Psoas muscle (tissue), 8 donors: ENCODE measurements around the gene MOXD1. TPM values are rescaled to one million over a fixed set of nuclear protein-coding genes. Genes with fewer than 3 reads are reported as not detected.
"Not testable (repeated sequence)": the region's sequence is repeated elsewhere in the genome, so short reads cannot be mapped to it uniquely, and the experiment has no call there.

Experiments used
- ATAC-seq, 4 donors: fragments of 200-7000 bp; cut with Tn5 transposase; one replicate each; pipeline ENCODE4 v1.9.1; 2020; ENCODE audit warnings: moderate library complexity in 3 of 4, mild to moderate bottlenecking in 2 of 4
- DNase-seq, 2 donors: peaks; one replicate each; pipeline ENCODE4 v3.0.0-alpha.2; 2020
- H3K27ac ChIP-seq: fragments of 200-600 bp; one replicate; pipeline ENCODE4 v1.8.0; 2022
- H3K27me3 ChIP-seq, 3 donors: fragments of 200-600 bp in 1 of 3; one replicate each; pipeline versions ENCODE4 v1.6.1 to v1.8.0; 2013 to 2022; ENCODE audit warnings: low read length in 2 of 3, mild to moderate bottlenecking in 2 of 3, moderate library complexity in 1 of 3; ENCODE audit not compliant: insufficient read depth in 3 of 3
- H3K36me3 ChIP-seq, 2 donors: fragments of 200-600 bp in 1 of 2; one replicate each; pipeline versions ENCODE4 v1.6.1 to v1.8.0; 2013 to 2022; ENCODE audit warnings: low read depth in 1 of 2, mild to moderate bottlenecking in 1 of 2, moderate library complexity in 1 of 2; ENCODE audit not compliant: insufficient read depth in 1 of 2
- H3K4me1 ChIP-seq: fragments of 200-600 bp; one replicate; pipeline ENCODE4 v1.8.0; 2022
- H3K4me3 ChIP-seq: fragments of 200-600 bp; one replicate; pipeline ENCODE4 v1.8.0; 2022; ENCODE audit warnings: mild to moderate bottlenecking
- H3K9me3 ChIP-seq: fragments of 200-600 bp; one replicate; pipeline ENCODE4 v1.8.0; 2022
- WGBS, 3 donors: extraction: QIAGEN DNeasy Blood & Tissue Kit; methylation state at CpG; one replicate each; pipeline versions ENCODE4 v1.1.6 to v1.1.7; 2013; 5-methylcytosine and 5-hydroxymethylcytosine counted together
- intact Hi-C, 2 donors: fragments of 100-400 bp; cut with DNase I; formaldehyde crosslinking; loops; one replicate each; pipeline versions ENCODE4 v1.11.0 to v1.14.2; 2022
- polyA plus RNA-seq, 3 donors: library from polyadenylated mRNA; stranded (reverse); fragments of 200-250 nt; gene quantifications; one replicate each; pipeline ENCODE4 v1.2.3, GENCODE V29; 2013
- total RNA-seq, 4 donors: library from RNA; stranded (reverse); fragmentation: NEBNext Ultra II Directional in 2 of 4; extraction: Animal tissue kit (Norgen Biotek cat#: 25700) in 2 of 4; gene quantifications; one replicate each; pipeline versions ENCODE4 v1.2.1 to v1.2.4, GENCODE V29; 2021 to 2023
- TF ChIP-seq, protein P1 (sequence below): fragments of 200-600 bp; IDR thresholded peaks from one replicate; pipeline ENCODE4 v1.8.0; 2022; ENCODE audit warnings: antibody characterized with exemption
- donor health status: healthy with polysubstance abuse.
- donor health status: DM: no; HTN: no; CAD: no; lungs with moderate emphysema.
- donor health status: Bipolar disorder and iron deficiency.
- donor health status: healthy.
- donor health status: DM: yes; HTN: yes; CAD: no.
- donor health status: DM: no; HTN: no; CAD: no.
- donor health status: DM: no; HTN: no; CAD: no.
- donor health status: DM: yes; HTN: yes; CAD: no.

The MOXD1 gene
- total and polyA plus RNA-seq, 7 donors, result 0.10 to 0.58 (median 0.30) TPM; not detected in 2

DNA sequence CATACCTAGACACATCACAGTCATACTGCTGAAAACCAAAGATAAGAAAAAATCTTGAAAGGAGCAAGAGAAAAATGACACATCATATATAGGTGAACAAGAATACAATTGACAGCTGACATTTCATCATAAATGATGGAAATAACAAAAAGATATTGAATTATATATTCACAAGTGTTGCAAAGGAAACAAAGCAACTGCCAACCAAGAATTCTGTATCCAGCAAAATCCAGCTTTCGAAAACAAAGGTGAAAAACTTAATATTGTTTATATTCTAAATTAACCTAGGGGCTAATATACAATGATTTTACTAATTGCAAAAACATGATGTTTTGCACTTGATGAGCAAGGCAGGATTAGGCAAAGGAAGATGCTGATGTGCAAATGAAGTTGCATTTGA, 84.3 kb downstream of the MOXD1 start:
- no peak overlapping the region for H3K4me3 ChIP-seq
- H3K27me3 ChIP-seq, result no peaks in the 10 kb centered on the region
- TF ChIP-seq, protein P1, sequence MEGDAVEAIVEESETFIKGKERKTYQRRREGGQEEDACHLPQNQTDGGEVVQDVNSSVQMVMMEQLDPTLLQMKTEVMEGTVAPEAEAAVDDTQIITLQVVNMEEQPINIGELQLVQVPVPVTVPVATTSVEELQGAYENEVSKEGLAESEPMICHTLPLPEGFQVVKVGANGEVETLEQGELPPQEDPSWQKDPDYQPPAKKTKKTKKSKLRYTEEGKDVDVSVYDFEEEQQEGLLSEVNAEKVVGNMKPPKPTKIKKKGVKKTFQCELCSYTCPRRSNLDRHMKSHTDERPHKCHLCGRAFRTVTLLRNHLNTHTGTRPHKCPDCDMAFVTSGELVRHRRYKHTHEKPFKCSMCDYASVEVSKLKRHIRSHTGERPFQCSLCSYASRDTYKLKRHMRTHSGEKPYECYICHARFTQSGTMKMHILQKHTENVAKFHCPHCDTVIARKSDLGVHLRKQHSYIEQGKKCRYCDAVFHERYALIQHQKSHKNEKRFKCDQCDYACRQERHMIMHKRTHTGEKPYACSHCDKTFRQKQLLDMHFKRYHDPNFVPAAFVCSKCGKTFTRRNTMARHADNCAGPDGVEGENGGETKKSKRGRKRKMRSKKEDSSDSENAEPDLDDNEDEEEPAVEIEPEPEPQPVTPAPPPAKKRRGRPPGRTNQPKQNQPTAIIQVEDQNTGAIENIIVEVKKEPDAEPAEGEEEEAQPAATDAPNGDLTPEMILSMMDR, result no peak
- H3K27ac ChIP-seq, result no peak overlapping the region
- H3K4me1 ChIP-seq, result no peaks in the 10 kb centered on the region
- WGBS, 3 donors, result 90 to 98% (median 94%) methylated on average over 1 of the region's 1 CpG
- ATAC-seq (no peak), DNase-seq (no peak)
- peaks cover 5% of the 10 kb centered on the region for H3K9me3 ChIP-seq
- intact Hi-C loops, result no loop called here
- H3K36me3 ChIP-seq, result no peaks in the 10 kb centered on the region

DNA sequence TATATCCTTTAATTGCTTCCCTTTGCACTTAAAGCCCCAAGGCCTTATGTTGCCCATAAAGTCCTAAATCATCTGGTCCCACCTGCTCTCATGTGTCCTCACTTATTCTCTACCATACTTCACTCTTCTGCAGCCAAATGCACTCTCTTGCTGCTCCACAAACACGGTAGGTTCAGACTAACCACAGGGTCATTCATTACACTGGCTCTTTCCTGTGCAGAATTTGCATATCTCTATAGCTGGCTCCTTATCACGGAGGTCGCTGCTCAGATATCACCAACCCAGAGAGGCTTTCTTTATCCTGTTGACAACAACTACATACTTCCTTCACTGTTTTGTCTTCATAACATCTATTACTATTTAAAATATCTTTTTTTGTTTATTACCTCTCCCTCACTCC, 86.8 kb downstream of the MOXD1 start:
- no peaks in the 10 kb centered on the region for H3K27me3 ChIP-seq
- H3K9me3 ChIP-seq, result peaks cover 5% of the 10 kb centered on the region
- no peaks in the 10 kb centered on the region for H3K4me1 ChIP-seq
- ATAC-seq (no peak), DNase-seq (no peak)
- H3K27ac ChIP-seq, result no peak overlapping the region
- H3K4me3 ChIP-seq, result no peak overlapping the region
- H3K36me3 ChIP-seq, result no peaks in the 10 kb centered on the region
- TF ChIP-seq, protein P1, result no peak
- intact Hi-C loops, result no loop called here
- WGBS, 3 donors, result 60 to 72% (median 64%) methylated on average over 3 of the region's 3 CpGs

DNA sequence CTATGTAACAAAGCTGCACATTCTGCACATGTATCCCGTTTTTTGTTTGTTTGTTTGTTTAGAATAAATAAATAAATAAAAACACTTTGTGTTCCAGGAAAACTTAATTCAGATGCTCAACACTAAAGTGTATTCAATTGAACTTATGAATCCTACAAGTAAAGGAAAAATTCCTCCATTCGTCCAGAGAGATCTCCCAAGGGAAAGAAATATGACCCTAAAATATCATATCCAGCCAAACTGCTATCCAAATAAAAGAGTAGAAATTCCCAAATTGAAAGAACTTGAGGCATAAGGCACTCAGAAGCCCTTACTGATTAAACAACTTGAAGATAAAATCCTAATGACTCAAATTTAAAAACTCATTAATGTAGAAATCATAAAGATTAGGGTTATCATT, 90.4 kb downstream of the MOXD1 start:
- H3K4me1 ChIP-seq, result no peaks in the 10 kb centered on the region
- DNase-seq, result no peak
- H3K9me3 ChIP-seq, result no peaks in the 10 kb centered on the region
- no peaks in the 10 kb centered on the region for H3K27me3 ChIP-seq
- TF ChIP-seq, protein P1, result no peak
- H3K4me3 ChIP-seq, result no peak overlapping the region
- intact Hi-C loops, result no loop called here
- WGBS, 3 donors, result 39 to 47% (median 42%) methylated on average over 2 of the region's 2 CpGs
- ATAC-seq, result no peak
- no peaks in the 10 kb centered on the region for H3K36me3 ChIP-seq
- no peak overlapping the region for H3K27ac ChIP-seq

DNA sequence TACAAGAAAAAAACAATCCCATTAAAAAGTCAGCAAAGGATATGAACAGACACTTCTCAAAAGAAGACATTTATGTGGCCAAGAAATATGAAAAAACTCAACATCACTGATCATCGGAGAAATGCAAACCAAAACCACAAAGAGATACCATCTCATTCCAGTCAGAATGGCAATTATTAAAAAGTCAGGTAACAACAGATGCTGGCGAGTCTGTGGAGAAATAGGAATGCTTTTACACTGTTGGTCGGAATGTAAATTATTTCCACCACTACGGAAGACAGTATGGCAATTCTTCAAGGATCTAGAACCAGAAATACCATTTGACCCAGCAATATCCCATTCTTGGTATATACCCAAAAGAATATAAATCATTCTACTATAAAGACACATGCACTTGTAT, 91.1 kb downstream of the MOXD1 start:
- H3K4me1 ChIP-seq, intact Hi-C loops, H3K27ac ChIP-seq, ATAC-seq, H3K27me3 ChIP-seq, H3K4me3 ChIP-seq, DNase-seq, H3K9me3 ChIP-seq, H3K36me3 ChIP-seq: not testable (repeated sequence)
- WGBS, 3 donors, result 83 to 89% (median 86%) methylated on average over 4 of the region's 4 CpGs

DNA sequence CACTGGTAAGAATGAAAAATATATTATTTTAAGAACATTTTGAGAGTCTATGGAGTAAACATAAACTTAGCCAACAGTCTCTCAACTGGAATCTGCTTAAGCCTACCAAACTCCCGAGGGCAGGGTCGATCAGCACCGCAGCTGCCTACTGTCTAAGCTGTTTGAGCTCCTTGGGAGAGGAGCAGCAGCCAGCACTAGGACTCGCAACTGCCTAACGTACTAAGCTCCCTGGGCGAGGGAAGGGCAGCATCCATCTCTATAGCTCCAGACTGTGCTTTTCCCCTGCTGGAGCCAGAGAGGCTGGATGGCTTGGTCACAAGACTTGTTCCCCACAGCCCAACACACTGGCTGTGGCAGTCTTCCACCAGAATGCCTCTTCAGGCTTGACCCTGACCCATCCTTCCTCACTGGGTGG, 96.4 kb downstream of the MOXD1 start:
- WGBS, 3 donors, result 68 to 82% (median 74%) methylated on average over 6 of the region's 6 CpGs

More for the DNA sequence above, 96.4 kb downstream of the MOXD1 start:
- Histone ChIP-seq H3K4me1 (no peaks in the 10 kb centered on the region), H3K4me3 (no peak overlapping the region), H3K9me3 (no peaks in the 10 kb centered on the region), H3K27ac (no peak overlapping the region), H3K27me3 (no peaks in the 10 kb centered on the region), H3K36me3 (no peaks in the 10 kb centered on the region)
- intact Hi-C loops, result no loop called here
- ATAC-seq (no peak), DNase-seq (no peak)
- TF ChIP-seq, protein P1, result no peak
